ENCODE data around the gene PCYT1A. TPM values are rescaled to one million over a fixed set of nuclear protein-coding genes. Genes with fewer than 3 reads are reported as not detected.
A peak's percentile ranks its signal among the peaks of the same experiment; 100 is the strongest.

PCYT1A gene
- total and polyA plus RNA-seq, 2 of the 13 experiments (the other 11 are each of a cell fraction or from before 2014, with no cell fraction given) = 26.4 to 45.3 TPM

GRCh38 chr3:196317687-196318467 lies 30.4 kb upstream of the PCYT1A start, which contains the start of gene DYNLT2B (continued):
- TF ChIP-seq ZNF646 (CRISPR knock-in tag; IDR thresholded peaks at IDR 0.05) (no peak), ZSCAN12 (CRISPR knock-in tag; IDR thresholded peaks at IDR 0.05) (no peak), CERS6 (CRISPR knock-in tag; IDR thresholded peaks at IDR 0.05) (no peak), PATZ1 (CRISPR knock-in tag; IDR thresholded peaks at IDR 0.05) (peak; percentile 82), ZSCAN29 (CRISPR knock-in tag; conservative IDR thresholded peaks at IDR 0.05) (no peak; the same call in 1 of the 2 replicates), FOSL2 (CRISPR knock-in tag; IDR thresholded peaks at IDR 0.05) (0 out of 2 replicates have a peak, but pooled peaks have one; percentile 13), MEIS2 (CRISPR knock-in tag; IDR thresholded peaks at IDR 0.05) (no peak), ZNF605 (CRISPR knock-in tag; IDR thresholded peaks at IDR 0.05) (no peak), FOXP4 (CRISPR knock-in tag; IDR thresholded peaks at IDR 0.05) (no peak), ZNF550 (CRISPR knock-in tag; IDR thresholded peaks at IDR 0.05; ENCODE audit: borderline replicate concordance) (no peak), GABPB1 (CRISPR knock-in tag; IDR thresholded peaks at IDR 0.05) (peak; percentile 78), PLSCR1 (CRISPR knock-in tag; IDR thresholded peaks at IDR 0.05; ENCODE audit: borderline replicate concordance) (no peak), DPF2 (CRISPR knock-in tag; IDR thresholded peaks at IDR 0.05; ENCODE audit: borderline replicate concordance, low read depth) (no peak), FOXA3 (CRISPR knock-in tag; IDR thresholded peaks at IDR 0.05) (peak; percentile 41), ZNF615 (CRISPR knock-in tag; IDR thresholded peaks at IDR 0.05; ENCODE audit: borderline replicate concordance) (no peak), ZNF431 (CRISPR knock-in tag; IDR thresholded peaks at IDR 0.05; ENCODE audit: borderline replicate concordance, low read depth) (no peak)
